DOHH2 (cell line): ENCODE data around the gene DLX3.

Experiments used
- CTCF ChIP-seq: fragments of 200-600 bp; sonication (generic); IDR thresholded peaks from one replicate; pipeline ENCODE4 v1.5.1; 2014; ENCODE audit warnings: antibody characterized with exemption, mild to moderate bottlenecking, low read depth, low read length; ENCODE audit not compliant: poor library complexity, severe bottlenecking
- EZH2phosphoT487 ChIP-seq: fragments of 200-600 bp; sonication (generic); IDR thresholded peaks from 2 replicates; pipeline ENCODE4 v1.6.1; 2017; ENCODE audit warnings: borderline replicate concordance, mild to moderate bottlenecking, antibody characterized with exemption, low read length, moderate library complexity, mixed read lengths

GRCh38 chr17:49979748-49980479 lies 15.1 kb downstream of the DLX3 start:
- TF ChIP-seq CTCF, result no peak
- TF ChIP-seq EZH2phosphoT487, result no peak
